ENCODE results near the gene HS6ST2. TPM values are rescaled to one million over a fixed set of nuclear protein-coding genes. Genes with fewer than 3 reads are reported as not detected.

HS6ST2 gene
- total RNA-seq, 4 donors from 2014 or later: 0.21 to 0.30 (median 0.24) TPM; not detected in 1

DNA sequence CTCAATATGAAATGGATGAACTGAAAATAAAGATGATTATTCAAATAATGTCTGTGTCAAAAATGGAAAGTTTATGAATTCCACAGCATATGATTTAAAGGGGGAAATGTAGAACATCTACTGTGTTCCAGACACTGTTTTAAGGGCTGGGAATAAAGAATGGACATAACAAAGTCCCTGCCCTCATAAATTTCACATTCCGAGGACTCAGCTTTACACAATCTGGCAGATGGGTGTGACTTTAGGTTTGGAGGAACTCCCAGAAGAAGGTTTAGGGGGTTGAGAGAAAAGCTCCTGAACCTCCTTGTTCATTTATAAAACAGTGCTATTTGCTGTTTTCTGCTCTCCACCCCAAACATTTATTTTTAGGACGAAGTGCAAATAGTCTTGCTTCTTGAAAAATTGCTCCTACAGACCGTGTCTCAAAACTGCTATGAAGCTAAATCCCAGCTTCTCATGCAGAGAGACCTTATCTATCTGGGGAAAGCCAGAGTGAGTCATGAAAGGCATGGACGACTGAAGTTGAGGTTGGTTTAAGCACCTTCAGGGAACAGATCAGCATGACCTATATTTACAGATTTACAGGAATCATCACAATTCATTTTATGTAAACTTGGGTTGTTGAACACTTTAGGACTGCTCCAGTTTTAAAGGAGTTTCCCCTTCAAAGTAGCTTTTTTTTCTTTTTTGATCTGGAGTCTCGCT, 184.3 kb downstream of the HS6ST2 start:
- DNase-seq (ENCODE audit: low spot score in 2 of 2): no peak
- no peaks in the 10 kb centered on the region for H3K9me3 ChIP-seq
- no peaks in the 10 kb centered on the region for H3K27me3 ChIP-seq
- no peaks in the 10 kb centered on the region for H3K36me3 ChIP-seq
- H3K27ac ChIP-seq: no peak overlapping the region
- 44% methylated on average over 5 of the region's 5 CpGs for WGBS
- no peaks in the 10 kb centered on the region for H3K4me1 ChIP-seq
- no peak overlapping the region for H3K4me3 ChIP-seq
- TF ChIP-seq, protein P1, sequence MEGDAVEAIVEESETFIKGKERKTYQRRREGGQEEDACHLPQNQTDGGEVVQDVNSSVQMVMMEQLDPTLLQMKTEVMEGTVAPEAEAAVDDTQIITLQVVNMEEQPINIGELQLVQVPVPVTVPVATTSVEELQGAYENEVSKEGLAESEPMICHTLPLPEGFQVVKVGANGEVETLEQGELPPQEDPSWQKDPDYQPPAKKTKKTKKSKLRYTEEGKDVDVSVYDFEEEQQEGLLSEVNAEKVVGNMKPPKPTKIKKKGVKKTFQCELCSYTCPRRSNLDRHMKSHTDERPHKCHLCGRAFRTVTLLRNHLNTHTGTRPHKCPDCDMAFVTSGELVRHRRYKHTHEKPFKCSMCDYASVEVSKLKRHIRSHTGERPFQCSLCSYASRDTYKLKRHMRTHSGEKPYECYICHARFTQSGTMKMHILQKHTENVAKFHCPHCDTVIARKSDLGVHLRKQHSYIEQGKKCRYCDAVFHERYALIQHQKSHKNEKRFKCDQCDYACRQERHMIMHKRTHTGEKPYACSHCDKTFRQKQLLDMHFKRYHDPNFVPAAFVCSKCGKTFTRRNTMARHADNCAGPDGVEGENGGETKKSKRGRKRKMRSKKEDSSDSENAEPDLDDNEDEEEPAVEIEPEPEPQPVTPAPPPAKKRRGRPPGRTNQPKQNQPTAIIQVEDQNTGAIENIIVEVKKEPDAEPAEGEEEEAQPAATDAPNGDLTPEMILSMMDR (IDR thresholded peaks at IDR 0.05): no peak
- no peak for TF ChIP-seq POLR2AphosphoS5 (IDR thresholded peaks at IDR 0.05)
- no peak for TF ChIP-seq POLR2A (IDR thresholded peaks at IDR 0.05)
- no peak for TF ChIP-seq EP300 (IDR thresholded peaks at IDR 0.05)

DNA sequence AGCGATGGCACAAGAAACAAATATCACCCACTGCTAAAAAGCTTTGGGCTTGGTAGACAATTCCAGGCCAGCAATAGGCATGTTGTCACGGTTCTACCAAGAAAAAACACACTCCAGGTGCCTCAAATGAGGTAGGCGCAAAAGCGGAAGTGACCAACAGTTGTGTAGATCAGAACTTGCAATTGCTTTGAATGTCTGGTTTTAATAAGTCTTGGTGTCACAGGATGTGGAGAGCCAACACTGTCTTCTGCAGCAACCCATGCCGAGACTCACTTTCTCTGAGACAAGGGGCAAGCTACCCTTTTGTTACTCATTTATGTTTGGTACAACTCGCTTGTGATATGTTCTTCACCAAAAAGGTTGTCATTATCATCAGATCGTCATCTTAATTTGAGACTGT, 188.8 kb downstream of the HS6ST2 start:
- 82% methylated on average over 7 of the region's 7 CpGs for WGBS

DNA sequence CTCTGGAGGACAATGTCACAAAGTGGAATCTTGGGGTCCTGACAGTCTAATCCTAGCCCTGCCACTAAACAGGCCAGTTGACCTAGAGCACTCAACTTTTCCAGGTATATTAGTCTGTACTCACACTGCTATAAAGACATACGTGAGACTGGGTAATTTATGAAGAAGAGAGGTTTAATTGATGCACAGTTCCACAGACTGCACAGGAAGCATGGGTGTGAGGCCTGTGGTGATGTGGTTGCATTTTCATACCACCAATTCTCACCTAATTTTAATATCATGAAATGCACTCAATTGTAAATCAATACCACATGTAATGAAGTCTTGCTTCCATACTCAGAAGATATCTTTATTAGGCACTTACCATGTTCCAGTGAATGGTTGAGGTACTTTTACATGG, 192.0 kb downstream of the HS6ST2 start:
- Histone ChIP-seq H3K9me3 (no peaks in the 10 kb centered on the region), H3K36me3 (no peaks in the 10 kb centered on the region), H3K4me1 (no peaks in the 10 kb centered on the region), H3K27me3 (no peaks in the 10 kb centered on the region), H3K4me3 (no peak overlapping the region), H3K27ac (no peak overlapping the region)
- WGBS: 58% methylated on average over 1 of the region's 1 CpG
- DNase-seq (ENCODE audit: low spot score in 2 of 2): no peak
- no peak for TF ChIP-seq EP300 (IDR thresholded peaks at IDR 0.05)
- no peak for TF ChIP-seq POLR2AphosphoS5 (IDR thresholded peaks at IDR 0.05)
- no peak for TF ChIP-seq POLR2A (IDR thresholded peaks at IDR 0.05)
- TF ChIP-seq, protein P1 (IDR thresholded peaks at IDR 0.05): no peak

More for the DNA sequence above, 188.8 kb downstream of the HS6ST2 start:
- Histone ChIP-seq H3K36me3 (no peaks in the 10 kb centered on the region), H3K27ac (no peak overlapping the region), H3K9me3 (no peaks in the 10 kb centered on the region), H3K4me1 (no peaks in the 10 kb centered on the region), H3K4me3 (no peak overlapping the region), H3K27me3 (no peaks in the 10 kb centered on the region)
- TF ChIP-seq POLR2A (IDR thresholded peaks at IDR 0.05): no peak
- TF ChIP-seq, protein P1 (IDR thresholded peaks at IDR 0.05): no peak
- TF ChIP-seq EP300 (IDR thresholded peaks at IDR 0.05): no peak
- TF ChIP-seq POLR2AphosphoS5 (IDR thresholded peaks at IDR 0.05): no peak
- DNase-seq (ENCODE audit: low spot score in 2 of 2): no peak

- no peaks in the 10 kb centered on the region for H3K4me1 ChIP-seq
- WGBS: 73% methylated on average over 3 of the region's 3 CpGs
- DNase-seq (ENCODE audit: low spot score in 2 of 2): no peak
- H3K36me3 ChIP-seq: no peaks in the 10 kb centered on the region
- H3K27me3 ChIP-seq: no peaks in the 10 kb centered on the region
- no peaks in the 10 kb centered on the region for H3K9me3 ChIP-seq
- H3K27ac ChIP-seq: no peak overlapping the region
- H3K4me3 ChIP-seq: no peak overlapping the region
- TF ChIP-seq EP300 (IDR thresholded peaks at IDR 0.05): no peak
Measured at GRCh38 chrX:132763528-132763927, 194.9 kb downstream of the HS6ST2 start.

GRCh38 chrX:132758759-132759158, 199.7 kb downstream of the HS6ST2 start:
- Histone ChIP-seq H3K27ac (no peak overlapping the region), H3K27me3 (no peaks in the 10 kb centered on the region), H3K36me3 (no peaks in the 10 kb centered on the region), H3K4me1 (no peaks in the 10 kb centered on the region), H3K9me3 (no peaks in the 10 kb centered on the region), H3K4me3 (no peak overlapping the region)
- WGBS: 50% methylated on average over 4 of the region's 4 CpGs
- DNase-seq (ENCODE audit: low spot score in 2 of 2): no peak
- TF ChIP-seq POLR2AphosphoS5 (IDR thresholded peaks at IDR 0.05): no peak
- no peak for TF ChIP-seq POLR2A (IDR thresholded peaks at IDR 0.05)
- no peak for TF ChIP-seq EP300 (IDR thresholded peaks at IDR 0.05)
- TF ChIP-seq, protein P1 (IDR thresholded peaks at IDR 0.05): no peak
